Measurements from ENCODE around the gene GRIN2A.

The GRIN2A gene

GRCh38 chr16:9980981-9981380 is 201.2 kb downstream of the GRIN2A start:
- no peaks in the 10 kb centered on the region for H3K36me3 Mint-ChIP-seq (ENCODE audit: low read depth)
- no peak overlapping the region for H3K27ac Mint-ChIP-seq
- H3K4me3 Mint-ChIP-seq, result no peak overlapping the region
- H3K9me3 Mint-ChIP-seq, result peaks cover 16% of the 10 kb centered on the region
- DNase-seq, result no peak
- ATAC-seq, result no peak
- peaks cover 4% of the 10 kb centered on the region for H3K27me3 Mint-ChIP-seq
- no peaks in the 10 kb centered on the region for H3K4me1 Mint-ChIP-seq

DNA sequence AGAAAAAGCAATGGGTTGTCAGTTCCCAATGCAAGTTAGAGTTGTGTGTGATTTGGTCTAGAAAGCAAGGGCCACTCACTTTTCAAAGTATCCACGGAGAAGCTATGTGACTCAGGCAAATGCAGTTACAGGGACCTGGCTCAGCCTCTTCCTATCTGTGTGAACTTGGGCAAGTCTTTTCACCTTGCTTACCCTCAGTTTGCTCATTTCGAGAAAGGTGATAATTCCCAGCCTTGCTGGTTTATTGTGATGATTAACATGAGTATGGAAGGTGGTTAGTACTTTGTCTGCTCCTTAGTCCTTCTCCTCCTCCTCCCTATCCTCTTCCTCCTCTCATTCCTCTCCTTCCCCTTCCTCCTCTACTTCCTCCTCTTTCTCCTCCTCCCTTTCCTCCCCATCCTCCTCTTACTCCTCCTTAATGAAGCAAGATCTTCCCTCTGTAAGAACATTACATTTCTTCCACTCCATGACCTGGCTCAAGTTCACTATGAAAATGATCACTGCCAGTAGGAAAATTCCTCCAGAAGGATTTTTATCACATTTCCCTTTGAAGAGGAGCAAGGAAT is 204.0 kb downstream of the GRIN2A start:
- no peak for DNase-seq
- no peak overlapping the region for H3K4me3 Mint-ChIP-seq
- H3K9me3 Mint-ChIP-seq, result no peaks in the 10 kb centered on the region
- H3K27me3 Mint-ChIP-seq, result no peaks in the 10 kb centered on the region
- H3K4me1 Mint-ChIP-seq, result no peaks in the 10 kb centered on the region
- H3K36me3 Mint-ChIP-seq (ENCODE audit: low read depth), result no peaks in the 10 kb centered on the region
- no peak overlapping the region for H3K27ac Mint-ChIP-seq
- no peak for ATAC-seq

- H3K36me3 Mint-ChIP-seq (ENCODE audit: low read depth), result no peaks in the 10 kb centered on the region
- no peak for DNase-seq
- ATAC-seq, result no peak
Observed at GRCh38 chr16:9977333-9977897, 204.8 kb downstream of the GRIN2A start.

GRCh38 chr16:9976601-9977000 is 205.6 kb downstream of the GRIN2A start:
- H3K36me3 Mint-ChIP-seq (ENCODE audit: low read depth), result no peaks in the 10 kb centered on the region
- no peak for ATAC-seq
- H3K4me1 Mint-ChIP-seq, result no peaks in the 10 kb centered on the region
- H3K4me3 Mint-ChIP-seq, result no peak overlapping the region
- H3K27ac Mint-ChIP-seq, result no peak overlapping the region
- H3K27me3 Mint-ChIP-seq, result peaks cover 9% of the 10 kb centered on the region
- no peak for DNase-seq
- peaks cover 5% of the 10 kb centered on the region for H3K9me3 Mint-ChIP-seq

More at GRCh38 chr16:9977333-9977897, 204.8 kb downstream of the GRIN2A start:
- H3K27me3 Mint-ChIP-seq, result peaks cover 7% of the 10 kb centered on the region
- no peak overlapping the region for H3K4me3 Mint-ChIP-seq
- H3K4me1 Mint-ChIP-seq, result no peaks in the 10 kb centered on the region
- no peak overlapping the region for H3K27ac Mint-ChIP-seq
- H3K9me3 Mint-ChIP-seq, result peaks cover 4% of the 10 kb centered on the region

GRCh38 chr16:9971907-9972306 is 210.3 kb downstream of the GRIN2A start:
- no peak overlapping the region for H3K27ac Mint-ChIP-seq
- no peak for DNase-seq
- H3K9me3 Mint-ChIP-seq, result peaks cover 19% of the 10 kb centered on the region
- no peaks in the 10 kb centered on the region for H3K36me3 Mint-ChIP-seq (ENCODE audit: low read depth)
- H3K4me3 Mint-ChIP-seq, result no peak overlapping the region
- H3K4me1 Mint-ChIP-seq, result peaks cover 2% of the 10 kb centered on the region
- no peak for ATAC-seq
- peaks cover 17% of the 10 kb centered on the region for H3K27me3 Mint-ChIP-seq

DNA sequence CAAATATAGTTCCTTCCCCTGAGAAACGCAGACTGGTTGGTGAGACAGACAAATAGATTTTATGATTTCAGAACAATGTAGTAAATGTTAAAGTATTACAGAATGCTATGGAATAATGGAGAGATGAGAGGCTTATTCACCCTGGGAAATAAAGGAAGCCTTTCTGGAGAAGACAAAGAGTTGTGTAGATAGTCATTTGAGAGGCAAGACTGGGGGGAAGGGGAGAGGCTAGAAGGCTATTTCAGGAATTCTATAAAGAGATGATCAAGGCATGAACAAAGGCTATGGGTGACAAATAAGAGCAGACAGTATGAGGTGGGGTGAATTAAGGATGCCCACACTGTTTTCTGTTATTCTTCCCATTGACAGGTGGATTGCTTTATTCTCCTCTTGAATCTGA is 211.4 kb downstream of the GRIN2A start:
- H3K9me3 Mint-ChIP-seq, result peaks cover 21% of the 10 kb centered on the region
- H3K36me3 Mint-ChIP-seq (ENCODE audit: low read depth), result no peaks in the 10 kb centered on the region
- DNase-seq (no peak), ATAC-seq (no peak)
- H3K27ac Mint-ChIP-seq, result no peak overlapping the region
- H3K4me3 Mint-ChIP-seq, result no peak overlapping the region
- H3K4me1 Mint-ChIP-seq, result peaks cover 3% of the 10 kb centered on the region
- peaks cover 17% of the 10 kb centered on the region for H3K27me3 Mint-ChIP-seq

GRCh38 chr16:9970244-9970643 is 212.0 kb downstream of the GRIN2A start:
- peaks cover 21% of the 10 kb centered on the region for H3K9me3 Mint-ChIP-seq
- no peak overlapping the region for H3K4me3 Mint-ChIP-seq
- ATAC-seq, result no peak
- DNase-seq, result no peak
- H3K36me3 Mint-ChIP-seq (ENCODE audit: low read depth), result no peaks in the 10 kb centered on the region
- H3K27me3 Mint-ChIP-seq, result peaks cover 17% of the 10 kb centered on the region
- H3K4me1 Mint-ChIP-seq, result peaks cover 3% of the 10 kb centered on the region
- no peak overlapping the region for H3K27ac Mint-ChIP-seq

GRCh38 chr16:9969580-9969979 is 212.6 kb downstream of the GRIN2A start:
- H3K4me1 Mint-ChIP-seq, result peaks cover 3% of the 10 kb centered on the region
- H3K4me3 Mint-ChIP-seq, result no peak overlapping the region
- H3K9me3 Mint-ChIP-seq, result peaks cover 21% of the 10 kb centered on the region
- DNase-seq (no peak), ATAC-seq (no peak)
- no peak overlapping the region for H3K27ac Mint-ChIP-seq
- peaks cover 17% of the 10 kb centered on the region for H3K27me3 Mint-ChIP-seq
- H3K36me3 Mint-ChIP-seq (ENCODE audit: low read depth), result no peaks in the 10 kb centered on the region

- Mint-ChIP-seq H3K9me3 (peaks cover 16% of the 10 kb centered on the region), H3K36me3 (ENCODE audit: low read depth) (no peaks in the 10 kb centered on the region), H3K4me1 (peaks cover 3% of the 10 kb centered on the region), H3K27ac (no peak overlapping the region), H3K27me3 (peaks cover 9% of the 10 kb centered on the region), H3K4me3 (no peak overlapping the region)
- ATAC-seq, result peak; percentile 86
- peak; percentile 1 for DNase-seq
Observed at GRCh38 chr16:9966569-9967157, 215.6 kb downstream of the GRIN2A start.

GRCh38 chr16:9965079-9965478 is 217.1 kb downstream of the GRIN2A start:
- Mint-ChIP-seq H3K27me3 (peaks cover 6% of the 10 kb centered on the region), H3K9me3 (peaks cover 16% of the 10 kb centered on the region), H3K4me1 (peaks cover 3% of the 10 kb centered on the region), H3K27ac (no peak overlapping the region), H3K36me3 (ENCODE audit: low read depth) (no peaks in the 10 kb centered on the region), H3K4me3 (no peak overlapping the region)
- DNase-seq (no peak), ATAC-seq (no peak)

GRCh38 chr16:9964426-9964825 is 217.8 kb downstream of the GRIN2A start:
- no peak overlapping the region for H3K27ac Mint-ChIP-seq
- no peak overlapping the region for H3K4me3 Mint-ChIP-seq
- DNase-seq, result no peak
- ATAC-seq, result no peak
- H3K36me3 Mint-ChIP-seq (ENCODE audit: low read depth), result no peaks in the 10 kb centered on the region
- peaks cover 13% of the 10 kb centered on the region for H3K9me3 Mint-ChIP-seq
- peaks cover 6% of the 10 kb centered on the region for H3K27me3 Mint-ChIP-seq
- peaks cover 3% of the 10 kb centered on the region for H3K4me1 Mint-ChIP-seq

- ATAC-seq (no peak), DNase-seq (no peak)
- Mint-ChIP-seq H3K27me3 (no peaks in the 10 kb centered on the region), H3K27ac (no peak overlapping the region), H3K4me3 (no peak overlapping the region), H3K9me3 (no peaks in the 10 kb centered on the region), H3K36me3 (ENCODE audit: low read depth) (no peaks in the 10 kb centered on the region), H3K4me1 (no peaks in the 10 kb centered on the region)
Observed at GRCh38 chr16:9957433-9957832, 224.8 kb downstream of the GRIN2A start.

DNA sequence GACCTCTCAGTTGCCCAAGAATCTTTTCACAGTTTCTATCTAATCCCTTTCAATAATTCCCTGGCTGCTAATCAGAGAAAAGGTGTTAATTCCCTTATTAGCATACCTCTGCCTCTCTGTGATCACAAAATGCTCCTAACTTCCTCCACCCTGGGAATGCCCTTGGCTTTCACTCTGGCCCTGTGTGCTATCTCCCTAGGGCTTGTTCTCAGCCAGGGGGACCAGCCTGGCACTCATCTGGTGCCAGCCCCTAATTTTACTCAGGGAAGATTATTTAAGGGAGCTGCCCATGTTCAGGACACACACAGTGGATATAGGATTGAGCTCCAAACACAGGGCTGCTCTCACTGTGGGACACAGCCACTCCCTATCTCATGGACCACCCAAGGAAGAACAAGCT is 225.2 kb downstream of the GRIN2A start:
- no peaks in the 10 kb centered on the region for H3K27me3 Mint-ChIP-seq
- no peak for DNase-seq
- no peak for ATAC-seq
- H3K36me3 Mint-ChIP-seq (ENCODE audit: low read depth), result no peaks in the 10 kb centered on the region
- H3K9me3 Mint-ChIP-seq, result no peaks in the 10 kb centered on the region
- H3K27ac Mint-ChIP-seq, result no peak overlapping the region
- no peak overlapping the region for H3K4me3 Mint-ChIP-seq
- no peaks in the 10 kb centered on the region for H3K4me1 Mint-ChIP-seq

DNA sequence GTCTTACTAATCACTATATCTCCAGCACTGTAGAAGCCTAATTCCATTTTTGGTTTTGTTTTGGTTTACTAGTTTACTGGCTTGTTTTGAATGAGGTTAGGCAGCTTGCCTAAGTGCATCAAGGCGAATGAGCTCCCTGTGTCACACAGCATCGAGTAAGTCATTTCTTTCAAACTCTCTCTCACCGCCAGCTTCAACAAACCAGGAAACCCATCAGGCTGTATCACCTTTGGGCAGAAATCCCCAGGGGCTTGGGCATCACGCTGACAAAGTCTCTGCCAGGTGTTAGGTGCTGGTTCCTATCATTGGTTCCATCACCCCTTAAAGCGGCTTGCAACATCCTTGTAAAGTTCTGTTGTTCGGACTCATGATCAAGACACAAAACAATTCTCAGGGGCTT is 226.6 kb downstream of the GRIN2A start:
- Mint-ChIP-seq H3K4me3 (no peak overlapping the region), H3K27ac (no peak overlapping the region), H3K27me3 (no peaks in the 10 kb centered on the region), H3K36me3 (ENCODE audit: low read depth) (no peaks in the 10 kb centered on the region), H3K4me1 (no peaks in the 10 kb centered on the region), H3K9me3 (no peaks in the 10 kb centered on the region)
- ATAC-seq (no peak), DNase-seq (no peak)

DNA sequence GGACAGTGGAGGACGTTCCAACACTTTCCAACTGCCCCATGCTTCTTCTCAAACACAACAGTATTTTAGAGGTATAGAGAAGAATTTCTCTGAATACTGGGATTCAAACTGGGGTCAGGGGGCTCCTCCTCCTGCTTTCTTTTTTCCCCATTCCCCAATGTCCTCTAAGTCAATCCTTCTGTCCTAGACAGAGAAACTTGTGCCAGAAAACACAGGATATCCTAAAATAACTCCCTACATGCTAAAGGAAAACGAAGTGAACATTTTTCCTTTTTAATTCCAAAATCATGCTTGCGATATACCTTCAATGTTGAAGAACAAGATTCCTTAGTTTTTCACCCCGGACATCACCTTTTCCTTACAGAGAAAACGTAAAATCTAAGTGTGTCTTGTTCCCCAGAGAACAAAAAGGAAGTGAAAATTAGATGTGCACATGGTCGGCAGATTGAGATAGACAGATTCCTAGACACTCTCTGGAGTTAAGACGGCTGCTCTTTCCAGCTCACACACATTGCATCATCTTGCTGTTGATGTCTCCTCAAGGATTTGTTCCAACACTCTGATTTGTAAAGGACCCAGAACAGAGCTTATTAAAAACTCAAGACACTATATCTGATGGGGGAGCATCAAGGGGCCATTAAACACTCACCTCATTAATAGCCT is 228.2 kb downstream of the GRIN2A start:
- no peak for DNase-seq

More for the DNA sequence above, 228.2 kb downstream of the GRIN2A start:
- ATAC-seq, result no peak
- H3K4me3 Mint-ChIP-seq, result no peak overlapping the region
- no peaks in the 10 kb centered on the region for H3K4me1 Mint-ChIP-seq
- no peak overlapping the region for H3K27ac Mint-ChIP-seq
- H3K36me3 Mint-ChIP-seq (ENCODE audit: low read depth), result no peaks in the 10 kb centered on the region
- H3K9me3 Mint-ChIP-seq, result no peaks in the 10 kb centered on the region
- no peaks in the 10 kb centered on the region for H3K27me3 Mint-ChIP-seq
